HG03135 (cell line): Measurements from ENCODE around the gene ASCC3.

Experiments used
- ATAC-seq: cut with Tn5 transposase; IDR thresholded peaks from one replicate; pipeline ENCODE4 v1.9.1; 2021; ENCODE audit warnings: mild to moderate bottlenecking, moderate library complexity; ENCODE audit not compliant: unreplicated experiment

Gene ASCC3

DNA sequence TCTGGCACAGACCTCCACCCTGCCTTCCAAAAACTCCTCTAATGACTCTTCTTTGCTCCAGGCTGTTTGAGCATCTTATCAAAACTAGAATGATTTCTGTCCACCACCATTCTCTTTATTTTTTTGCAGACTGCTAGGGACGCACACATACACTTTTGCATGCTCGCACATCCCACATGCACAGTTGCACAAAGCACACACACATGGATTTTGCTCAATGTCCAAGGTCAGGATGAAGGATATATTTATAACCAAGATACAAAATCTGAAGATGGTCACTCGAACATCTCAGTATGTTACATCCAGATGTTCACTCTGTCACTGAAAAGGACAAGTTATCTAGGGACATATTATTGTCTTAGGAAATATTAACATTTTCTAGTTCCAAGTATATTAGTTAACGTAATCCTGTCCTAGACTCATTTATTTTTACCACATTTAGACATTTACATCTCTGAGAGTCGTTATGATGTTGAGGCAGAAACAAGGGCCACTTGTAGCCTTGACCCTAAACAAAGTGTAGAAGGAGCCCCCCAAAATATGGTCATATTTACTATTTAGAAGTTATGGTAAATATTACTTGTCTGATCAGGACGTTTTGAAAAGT, 413.0 kb downstream of the ASCC3 start:
- ATAC-seq, result no peak

DNA sequence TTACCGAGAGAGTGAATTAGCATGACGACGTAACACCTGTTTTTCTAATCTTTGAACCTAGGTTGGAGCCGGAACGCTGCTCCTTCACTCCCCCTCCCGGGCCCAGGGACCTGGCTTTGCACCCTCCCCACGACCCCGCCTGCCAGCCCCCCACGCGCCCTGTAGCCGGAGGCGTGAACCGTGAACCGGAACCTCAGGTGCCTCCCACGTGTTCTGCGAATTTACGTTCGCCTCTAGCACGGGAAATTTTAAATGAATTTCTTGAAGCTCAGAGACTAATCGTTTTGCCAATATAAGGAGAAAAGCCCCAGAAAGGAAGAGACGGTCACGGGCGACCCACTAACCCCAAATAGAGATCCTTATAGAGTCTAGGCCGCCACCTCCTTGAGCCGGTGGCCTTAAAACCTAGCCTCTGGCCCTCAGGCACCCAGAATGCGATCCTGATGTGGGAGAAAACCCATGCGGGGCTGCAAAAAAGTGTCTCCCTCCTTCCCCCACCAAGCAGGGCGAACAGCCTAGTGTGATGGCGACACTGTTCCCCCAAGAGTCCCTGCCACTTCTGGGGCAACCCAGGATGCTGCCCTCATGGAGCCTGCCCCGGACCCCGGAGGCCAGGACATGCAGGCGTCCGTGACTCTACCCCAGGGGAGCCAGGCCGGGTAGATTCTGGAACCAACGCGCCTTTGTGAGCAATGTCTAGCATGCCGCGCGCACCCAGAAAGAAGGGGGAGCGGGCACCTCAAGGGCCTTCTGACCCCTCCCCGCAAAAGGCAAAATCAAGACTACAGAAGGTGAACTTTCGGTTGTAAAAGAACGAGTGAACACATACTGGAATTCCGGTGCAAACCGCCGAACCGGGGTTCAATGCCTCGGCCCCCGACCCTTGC, 413.8 kb downstream of the ASCC3 start:
- no peak for ATAC-seq

DNA sequence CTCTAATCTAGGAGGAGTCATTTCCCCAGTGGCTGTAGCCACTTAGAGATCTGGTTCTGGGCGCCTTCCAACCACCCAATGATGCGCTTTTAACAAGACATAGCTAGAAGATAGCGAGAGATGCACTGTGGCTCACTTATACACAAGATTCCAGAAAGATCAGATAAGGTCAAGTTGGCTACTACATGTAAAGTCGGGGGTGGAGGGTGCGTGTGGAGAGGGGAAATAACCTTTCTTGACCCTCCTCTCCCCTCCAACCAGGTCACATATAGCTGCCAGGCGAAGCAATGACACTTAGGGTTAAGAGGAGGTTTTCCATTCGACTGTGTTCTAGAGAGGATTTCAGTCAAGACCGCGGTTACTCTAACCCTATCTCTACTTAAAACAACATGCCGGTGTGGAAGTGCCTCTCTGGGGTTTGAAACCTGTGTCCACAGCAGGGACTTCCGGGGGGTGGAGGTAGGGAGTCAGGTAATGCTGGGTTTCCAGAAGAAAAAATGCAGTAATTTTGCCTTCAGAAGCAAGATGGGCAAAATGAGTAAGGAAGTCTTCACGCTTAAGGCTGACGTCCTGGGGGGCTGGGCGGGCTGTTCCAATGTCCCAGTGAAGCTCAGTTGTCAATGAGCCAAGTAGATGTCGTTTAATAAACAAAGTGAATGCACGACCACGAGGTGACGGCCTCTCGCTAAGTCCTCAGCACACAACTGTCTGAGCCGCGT, 414.6 kb downstream of the ASCC3 start:
- ATAC-seq, result no peak

DNA sequence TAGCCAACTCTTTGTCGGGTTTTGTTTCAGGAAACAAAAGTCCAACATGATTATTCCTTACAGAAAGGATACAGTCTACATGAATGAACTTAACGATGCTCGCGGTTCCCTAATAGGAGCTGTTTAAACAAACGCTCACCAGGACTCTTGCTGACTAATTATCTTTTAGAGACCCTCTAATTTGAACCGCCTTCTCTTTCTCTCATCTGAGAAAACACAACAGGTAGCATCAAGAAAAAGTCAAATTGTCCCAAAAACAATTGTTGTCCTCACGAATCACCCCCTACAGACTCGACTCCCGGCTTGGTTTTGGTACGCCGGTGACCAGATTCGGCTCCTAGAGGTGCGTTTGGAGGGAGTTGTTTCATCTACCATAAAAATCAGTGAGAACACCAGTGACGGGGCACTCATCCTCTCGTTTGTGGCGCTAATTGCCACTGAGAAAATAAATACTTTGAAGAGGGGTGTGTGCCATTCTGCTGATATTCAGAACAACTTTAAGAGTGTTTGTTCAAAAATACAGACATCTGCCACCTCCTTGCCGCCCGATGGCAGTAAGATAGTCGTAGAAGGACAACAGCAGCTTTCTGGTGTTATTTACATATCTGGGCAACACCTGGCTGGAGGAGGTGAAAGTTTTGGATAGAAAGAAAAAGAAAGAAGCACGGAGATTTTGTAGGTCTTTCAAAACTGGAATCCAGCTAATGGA, 415.3 kb downstream of the ASCC3 start:
- no peak for ATAC-seq

DNA sequence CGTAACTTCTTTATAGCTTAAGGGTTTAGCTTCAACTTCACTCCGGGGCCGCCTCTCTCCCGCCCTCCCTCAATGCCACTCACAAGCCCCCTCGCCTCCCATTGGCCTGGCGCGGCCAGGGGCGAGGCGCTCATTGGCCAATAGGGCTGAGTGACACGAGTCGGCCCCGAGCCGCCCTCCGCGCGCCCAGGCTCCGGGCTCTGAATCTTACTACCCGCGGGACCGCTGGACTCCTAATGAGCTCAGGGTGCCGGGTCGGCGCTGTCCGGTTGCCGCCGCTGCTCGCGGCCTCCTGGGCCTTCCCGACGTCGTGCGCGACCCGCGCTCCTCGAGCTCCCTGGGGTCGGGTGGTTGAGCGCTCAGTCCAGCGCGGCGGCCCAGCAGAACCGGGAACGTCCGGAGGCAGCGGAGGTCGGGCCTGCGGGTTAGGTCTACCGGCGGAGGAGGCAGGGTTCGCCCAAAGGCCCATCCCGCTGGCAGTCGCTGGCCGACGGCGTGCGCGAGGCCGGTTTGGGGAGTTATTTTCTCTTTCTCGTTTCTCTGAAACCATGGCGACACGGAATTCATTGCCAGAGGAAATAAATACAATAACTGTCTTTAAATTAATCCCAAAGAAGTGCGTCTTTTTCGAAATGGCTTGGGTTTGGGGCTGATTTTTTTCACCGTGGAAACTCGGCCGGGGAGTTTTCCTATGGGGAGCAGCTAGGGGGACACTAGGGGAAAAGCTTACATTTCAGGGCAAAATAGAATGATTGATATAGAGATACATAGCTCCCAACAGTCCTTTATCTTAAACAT, 416.0 kb downstream of the ASCC3 start, which contains the start of gene SIM1:
Gene SIM1 (minus strand): TSS at position 19 of the 798 bp plus-strand sequence. CDS start 1,453 bp downstream, outside the sequence.
- no peak for ATAC-seq

DNA sequence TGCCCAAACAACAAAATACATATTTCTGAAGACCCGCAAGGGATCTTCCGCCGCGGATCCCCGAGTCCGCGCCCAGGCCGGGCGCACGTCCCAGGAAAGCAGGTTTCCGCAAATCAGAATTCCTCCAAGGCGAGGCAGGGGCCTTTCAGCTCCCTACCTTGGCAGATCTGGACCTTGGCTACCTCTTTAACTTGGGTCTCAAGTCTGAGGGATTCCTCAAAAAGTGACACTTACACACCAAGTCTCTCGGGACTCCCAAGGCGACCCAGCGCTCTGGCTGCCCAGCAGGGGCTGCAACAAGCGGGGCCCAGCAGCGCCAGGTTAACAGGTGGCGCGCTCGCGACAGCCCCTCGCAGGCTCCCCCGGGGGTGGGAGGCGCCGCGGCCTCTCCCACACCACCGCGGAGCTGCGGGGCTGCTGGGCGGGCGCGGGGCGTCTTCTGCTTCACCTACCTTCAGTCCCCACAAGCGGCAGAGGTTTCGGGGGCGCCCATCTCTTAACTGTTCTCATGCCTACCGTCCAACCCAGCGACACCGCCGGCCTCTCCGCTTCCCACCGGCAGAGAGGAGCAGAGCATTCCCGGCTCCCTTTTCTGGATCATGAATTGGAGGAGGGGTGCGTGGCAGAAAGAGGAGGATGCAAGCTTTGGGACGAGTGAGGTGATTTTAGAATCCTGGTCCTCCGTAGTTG, 416.8 kb downstream of the ASCC3 start:
- ATAC-seq, result no peak

DNA sequence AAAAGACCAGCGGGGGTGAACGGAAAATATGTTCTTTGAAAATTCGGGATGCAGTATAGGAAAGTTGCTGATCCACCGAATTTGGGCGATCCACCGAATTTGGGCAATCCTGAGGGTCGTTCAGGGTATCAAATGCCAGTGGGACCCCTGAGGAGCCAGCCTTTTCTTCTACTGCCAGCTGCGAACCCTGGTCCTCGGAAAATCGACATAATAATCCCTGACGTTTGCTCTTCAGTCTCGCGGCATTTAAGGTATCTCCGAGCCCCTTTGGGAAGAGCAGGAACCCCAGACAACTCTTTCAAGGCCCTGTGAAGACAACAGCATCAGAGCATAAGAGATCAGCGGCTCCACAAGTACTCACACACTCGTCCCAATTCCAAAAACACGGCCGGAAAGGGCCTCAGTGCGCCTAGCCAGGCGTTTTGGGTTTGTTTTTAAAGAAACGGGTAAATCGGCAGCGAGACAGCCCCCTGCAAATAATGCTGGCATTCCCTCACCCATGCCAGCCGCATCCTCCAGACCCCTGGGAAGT, 417.4 kb downstream of the ASCC3 start:
- no peak for ATAC-seq

DNA sequence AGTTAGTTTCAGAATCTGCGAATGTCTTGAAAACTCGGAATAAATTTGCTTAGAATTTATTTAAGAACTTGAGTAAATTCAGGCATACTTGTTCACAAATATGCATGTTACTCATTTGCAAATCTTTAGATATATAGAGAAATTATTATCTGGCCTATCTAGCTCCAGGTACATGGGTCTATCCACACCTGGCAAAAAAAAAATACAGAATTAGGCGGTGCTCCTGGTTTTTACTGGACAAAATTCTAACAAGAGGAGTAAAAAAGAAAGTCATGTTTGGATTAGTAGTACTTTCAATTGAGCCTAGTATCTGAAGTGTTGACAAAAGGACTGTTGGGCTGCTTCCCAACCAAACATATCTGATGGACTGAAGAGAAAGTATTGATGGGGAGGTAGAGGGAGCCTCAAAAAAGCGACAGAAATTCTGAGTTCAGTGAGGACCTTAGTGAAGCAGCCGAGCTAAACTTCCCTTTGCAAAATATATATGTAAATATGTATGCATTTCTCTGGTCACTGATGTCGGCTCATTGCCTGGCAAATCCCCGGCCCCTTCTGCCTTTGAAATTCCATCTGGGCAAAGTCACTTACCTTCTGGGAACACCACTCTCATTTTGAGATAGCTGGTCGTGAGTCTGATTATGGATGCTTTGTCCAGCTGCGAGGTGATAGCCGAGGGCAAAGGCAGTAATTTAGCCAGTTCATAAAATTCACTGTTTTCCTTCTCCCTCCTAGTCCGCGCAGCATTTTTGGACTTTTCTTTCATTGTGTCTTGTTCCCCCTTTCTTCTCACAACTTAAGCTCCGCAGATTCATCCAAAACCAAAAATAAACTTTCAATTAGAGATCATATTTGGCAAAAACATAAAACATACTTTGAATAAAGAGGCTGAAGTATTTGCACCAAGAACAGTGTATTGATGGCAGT, 418.2 kb downstream of the ASCC3 start:
- ATAC-seq, result no peak

DNA sequence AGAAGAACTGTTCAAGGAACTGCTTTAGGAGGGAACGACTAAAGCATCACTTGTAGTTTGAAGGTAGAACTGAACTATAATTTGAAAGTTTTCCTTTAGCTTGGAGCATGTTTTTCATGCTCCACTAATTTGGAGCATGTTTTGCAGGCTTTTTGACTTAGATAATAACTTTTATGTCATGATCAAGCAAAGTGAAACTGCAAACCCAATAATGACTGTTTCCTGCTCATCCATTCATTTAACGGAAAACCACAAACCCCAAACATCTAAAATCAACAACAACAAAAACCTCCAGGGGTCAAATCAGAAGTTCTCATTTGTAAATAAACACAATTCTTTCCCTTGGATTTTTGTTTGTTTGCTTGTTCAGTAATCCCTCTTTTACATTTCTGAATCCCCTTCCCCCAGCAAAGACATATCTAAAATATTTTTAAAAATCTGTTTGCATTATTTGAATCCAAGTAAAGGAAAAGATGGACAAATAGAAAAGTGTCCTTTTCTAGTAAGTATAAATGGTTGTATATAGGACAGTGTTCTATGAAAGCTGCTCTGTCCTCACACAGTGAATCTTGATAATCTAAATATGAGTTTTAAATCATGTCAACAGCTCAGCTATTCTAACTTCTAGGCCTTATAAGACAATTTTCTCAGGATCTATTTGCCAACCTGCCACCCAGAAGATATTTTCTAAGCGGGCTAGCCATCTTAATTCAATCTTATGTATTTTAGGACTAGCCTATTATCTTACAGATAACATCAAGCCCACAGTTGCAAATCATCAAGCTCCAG, 419.0 kb downstream of the ASCC3 start:
- ATAC-seq, result no peak

DNA sequence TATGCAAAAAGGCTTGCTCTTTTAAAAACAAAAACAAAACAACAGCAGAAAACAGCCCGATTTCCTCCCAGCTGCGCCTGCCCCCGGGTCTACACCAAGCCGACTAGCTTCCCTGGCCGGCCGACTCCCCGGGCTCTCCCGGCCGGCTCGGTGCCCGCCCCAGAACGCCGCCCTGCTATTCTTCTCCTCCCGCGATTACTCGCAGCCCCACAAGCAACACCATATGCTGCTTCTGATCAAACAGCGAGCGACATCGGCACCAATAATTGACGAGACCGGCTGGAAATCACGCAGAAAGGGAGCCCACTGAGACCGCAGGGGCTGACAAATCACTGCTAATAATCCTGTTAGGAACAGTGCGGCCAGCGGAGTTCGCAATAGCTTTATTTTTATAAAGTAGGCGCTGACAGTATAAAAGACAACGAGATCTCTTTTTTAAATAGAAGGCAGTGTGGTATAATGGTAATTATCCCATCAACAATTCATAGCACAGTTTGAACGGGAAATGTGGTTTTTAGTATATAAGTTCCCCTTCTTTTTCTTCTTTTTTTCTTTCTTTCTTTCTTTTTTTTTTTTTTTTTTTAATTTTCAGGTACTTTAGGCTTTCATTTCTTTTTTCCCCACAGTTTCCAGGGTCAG, 419.7 kb downstream of the ASCC3 start:
- no peak for ATAC-seq

DNA sequence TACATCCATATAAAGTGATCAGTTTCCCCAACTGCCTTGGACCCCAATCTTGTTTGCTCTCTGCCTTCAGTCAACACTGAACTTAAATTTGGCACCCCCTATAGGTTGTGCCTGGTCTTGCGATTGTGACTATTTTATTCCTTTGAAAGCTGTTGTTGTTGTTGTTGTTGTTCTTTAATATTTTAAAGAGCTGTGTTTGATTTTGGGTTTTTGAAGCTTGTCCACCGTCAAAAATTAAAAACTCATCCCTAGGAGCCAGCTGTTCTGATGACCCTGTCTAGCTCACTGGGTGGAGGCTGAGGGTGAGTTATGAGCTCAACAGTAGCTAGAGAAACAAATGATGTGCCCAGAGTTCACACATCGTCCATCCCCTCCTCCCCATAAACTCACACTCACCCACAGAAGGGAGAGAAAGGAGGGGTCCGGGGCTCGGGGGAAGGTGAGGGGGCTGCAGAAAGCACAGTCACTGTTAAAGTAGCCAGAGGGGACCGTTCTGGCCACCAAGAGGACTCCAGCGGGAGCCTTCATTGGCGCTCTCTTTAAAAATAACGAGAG, 420.4 kb downstream of the ASCC3 start:
- no peak for ATAC-seq

DNA sequence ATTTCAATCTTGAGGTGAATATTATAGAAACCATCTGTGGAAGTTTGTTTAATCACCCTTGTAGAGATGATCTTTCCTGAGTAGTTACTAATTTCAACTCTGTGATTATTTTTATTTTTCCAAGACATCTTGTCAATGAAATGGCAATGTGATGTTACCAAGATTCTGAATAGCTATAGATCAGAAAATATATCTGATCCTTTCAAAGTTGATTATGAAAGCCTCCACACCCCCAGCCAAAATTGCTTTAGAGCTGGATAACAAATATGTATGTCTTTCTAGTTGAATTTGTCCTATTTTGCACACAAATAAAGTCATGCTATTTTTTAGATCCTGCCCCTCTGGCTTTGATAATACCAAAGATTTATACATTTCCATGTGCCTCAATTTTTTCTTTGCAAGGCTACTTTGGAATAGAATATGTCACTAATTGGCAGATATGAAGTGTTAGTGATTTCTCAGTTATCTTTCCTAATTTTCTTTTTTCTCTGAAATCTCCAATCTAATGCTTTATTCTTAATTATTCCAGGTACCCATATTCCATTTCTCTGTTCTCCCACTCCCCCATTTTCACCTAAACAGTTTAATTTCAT, 421.4 kb downstream of the ASCC3 start:
- no peak for ATAC-seq

DNA sequence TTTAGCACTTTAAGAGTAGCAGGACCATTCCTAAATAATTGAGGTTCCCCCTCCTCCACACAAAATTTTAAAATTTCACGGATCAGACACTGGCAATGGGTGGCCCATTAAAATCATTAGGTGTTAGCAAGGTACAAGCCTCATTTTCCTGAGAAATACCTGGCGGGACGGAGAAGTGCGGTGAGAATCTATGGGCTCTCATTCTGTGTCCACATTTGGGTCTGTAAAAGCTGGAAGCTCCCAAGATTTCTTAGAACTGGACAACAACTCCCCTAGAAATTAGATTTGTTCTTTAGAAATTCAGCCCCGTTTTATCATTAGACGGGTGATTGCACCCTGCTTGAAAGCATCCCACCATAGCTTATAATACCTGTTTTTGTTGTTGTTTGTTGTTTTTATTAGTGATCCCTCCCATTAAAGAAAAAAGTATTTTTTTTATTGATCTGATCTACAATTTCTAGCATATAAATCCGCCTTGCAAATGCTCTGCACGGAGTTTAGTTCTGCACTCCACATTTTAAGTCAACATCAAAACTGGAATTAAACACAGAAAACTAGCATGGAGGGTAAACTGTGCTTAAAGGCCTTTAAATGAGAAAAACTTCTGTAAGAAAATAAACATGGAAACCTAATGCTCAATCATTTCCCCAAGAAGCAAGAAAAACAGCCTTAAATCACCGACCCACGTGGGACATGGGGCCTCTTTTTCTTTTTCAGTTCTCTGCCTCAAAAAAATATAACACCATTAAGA, 422.1 kb downstream of the ASCC3 start:
- no peak for ATAC-seq
